ENCODE results near the gene SLC12A4.
A peak's percentile ranks its signal among the peaks of the same experiment; 100 is the strongest.
"Not testable (repeated sequence)": the region's sequence is repeated elsewhere in the genome, so short reads cannot be mapped to it uniquely, and the experiment has no call there.

Gene SLC12A4

GRCh38 chr16:67939507-67940445 is 28.7 kb downstream of the SLC12A4 start:
- TF ChIP-seq POU2F2 (IDR thresholded peaks at IDR 0.05; ENCODE audit: low read depth, low read length) (no peak), POLR2AphosphoS5 (IDR thresholded peaks at IDR 0.05; ENCODE audit: low read depth, low read length) (no peak), SPI1 (IDR thresholded peaks at IDR 0.05; ENCODE audit: low read depth, low read length) (no peak), TAF1 (IDR thresholded peaks at IDR 0.05; ENCODE audit: low read depth, low read length) (no peak), PAX5 (IDR thresholded peaks at IDR 0.05; ENCODE audit: insufficient read depth, low read length, severe bottlenecking) (no peak), POLR2A (IDR thresholded peaks at IDR 0.05; ENCODE audit: low read depth, low read length) (no peak)
- no peak for FAIRE-seq
- DNase-seq (ENCODE audit: insufficient read length, low spot score): no peak

- not testable (repeated sequence) for DNase-seq (ENCODE audit: insufficient read length, low spot score); FAIRE-seq
Measured at GRCh38 chr16:67937713-67938112, 30.7 kb downstream of the SLC12A4 start.

GRCh38 chr16:67936880-67937605 is 31.4 kb downstream of the SLC12A4 start:
- peak; percentile 71; the same call in 1 of the 2 replicates for TF ChIP-seq SPI1 (IDR thresholded peaks at IDR 0.05; ENCODE audit: low read depth, low read length)
- no peak; the same call in 1 of the 2 replicates for TF ChIP-seq TAF1 (IDR thresholded peaks at IDR 0.05; ENCODE audit: low read depth, low read length)
- peak; percentile 86 for DNase-seq (ENCODE audit: insufficient read length, low spot score)
- no peak for FAIRE-seq

- TF ChIP-seq POLR2AphosphoS5 (IDR thresholded peaks at IDR 0.05; ENCODE audit: low read depth, low read length) (peak; percentile 69), POU2F2 (IDR thresholded peaks at IDR 0.05; ENCODE audit: low read depth, low read length) (peak; percentile 46; the same call in 1 of the 2 replicates), PAX5 (IDR thresholded peaks at IDR 0.05; ENCODE audit: insufficient read depth, low read length, severe bottlenecking) (peak; percentile 6), SPI1 (IDR thresholded peaks at IDR 0.05; ENCODE audit: low read depth, low read length) (no peak; the same call in 1 of the 2 replicates), TAF1 (IDR thresholded peaks at IDR 0.05; ENCODE audit: low read depth, low read length) (peak; percentile 37; the same call in 1 of the 2 replicates), POLR2A (IDR thresholded peaks at IDR 0.05; ENCODE audit: low read depth, low read length) (peak; percentile 70)
- DNase-seq (ENCODE audit: insufficient read length, low spot score) (no peak), FAIRE-seq (peak; percentile 89)
Measured at GRCh38 chr16:67936124-67936879, 32.1 kb downstream of the SLC12A4 start, which contains the start of gene PSMB10. Gene PSMB10 (minus strand): TSS chr16:67936850. CDS start chr16:67936749, 101 bp downstream.

GRCh38 chr16:67935402-67936123 is 32.9 kb downstream of the SLC12A4 start:
- peak; percentile 78 for TF ChIP-seq POLR2A (IDR thresholded peaks at IDR 0.05; ENCODE audit: low read depth, low read length)
- TF ChIP-seq POLR2AphosphoS5 (IDR thresholded peaks at IDR 0.05; ENCODE audit: low read depth, low read length): peak; percentile 89
- no peak for TF ChIP-seq POU2F2 (IDR thresholded peaks at IDR 0.05; ENCODE audit: low read depth, low read length)
- peak; percentile 2 for TF ChIP-seq PAX5 (IDR thresholded peaks at IDR 0.05; ENCODE audit: insufficient read depth, low read length, severe bottlenecking)
- no peak for TF ChIP-seq SPI1 (IDR thresholded peaks at IDR 0.05; ENCODE audit: low read depth, low read length)
- TF ChIP-seq TAF1 (IDR thresholded peaks at IDR 0.05; ENCODE audit: low read depth, low read length): peak; percentile 65; the same call in 1 of the 2 replicates
- peak; percentile 99 for FAIRE-seq
- DNase-seq (ENCODE audit: insufficient read length, low spot score): peak; percentile 100

- DNase-seq (ENCODE audit: insufficient read length, low spot score) (no peak), FAIRE-seq (no peak)
- no peak for TF ChIP-seq SPI1 (IDR thresholded peaks at IDR 0.05; ENCODE audit: low read depth, low read length)
- no peak for TF ChIP-seq POLR2AphosphoS5 (IDR thresholded peaks at IDR 0.05; ENCODE audit: low read depth, low read length)
- TF ChIP-seq TAF1 (IDR thresholded peaks at IDR 0.05; ENCODE audit: low read depth, low read length): no peak
- no peak for TF ChIP-seq POLR2A (IDR thresholded peaks at IDR 0.05; ENCODE audit: low read depth, low read length)
- no peak for TF ChIP-seq POU2F2 (IDR thresholded peaks at IDR 0.05; ENCODE audit: low read depth, low read length)
- TF ChIP-seq PAX5 (IDR thresholded peaks at IDR 0.05; ENCODE audit: insufficient read depth, low read length, severe bottlenecking): no peak
Measured at GRCh38 chr16:67935101-67935401, 33.4 kb downstream of the SLC12A4 start.

- FAIRE-seq: no peak
- no peak for DNase-seq (ENCODE audit: insufficient read length, low spot score)
- peak; percentile 43; the same call in 1 of the 2 replicates for TF ChIP-seq POLR2AphosphoS5 (IDR thresholded peaks at IDR 0.05; ENCODE audit: low read depth, low read length)
- no peak for TF ChIP-seq PAX5 (IDR thresholded peaks at IDR 0.05; ENCODE audit: insufficient read depth, low read length, severe bottlenecking)
Measured at GRCh38 chr16:67934306-67935100, 33.9 kb downstream of the SLC12A4 start.

- FAIRE-seq: no peak
- TF ChIP-seq POLR2AphosphoS5 (IDR thresholded peaks at IDR 0.05; ENCODE audit: low read depth, low read length) (no peak; the same call in 1 of the 2 replicates), POLR2A (IDR thresholded peaks at IDR 0.05; ENCODE audit: low read depth, low read length) (no peak; the same call in 1 of the 2 replicates), SPI1 (IDR thresholded peaks at IDR 0.05; ENCODE audit: low read depth, low read length) (no peak), PAX5 (IDR thresholded peaks at IDR 0.05; ENCODE audit: insufficient read depth, low read length, severe bottlenecking) (no peak), TAF1 (IDR thresholded peaks at IDR 0.05; ENCODE audit: low read depth, low read length) (no peak), POU2F2 (IDR thresholded peaks at IDR 0.05; ENCODE audit: low read depth, low read length) (no peak)
- DNase-seq (ENCODE audit: insufficient read length, low spot score): no peak
Measured at GRCh38 chr16:67933805-67934204, 34.6 kb downstream of the SLC12A4 start.
